Stimulated activated memory B cell treated with anti-CD40 and anti-IgM and Interleukin-4, amounts not matched to agents 10 μg/mL and 1 μg/mL and 100 μg/mL, for 72 hours (primary cell): Measurements from ENCODE around the gene NCOA7.
"Not testable (repeated sequence)": the region's sequence is repeated elsewhere in the genome, so short reads cannot be mapped to it uniquely, and the experiment has no call there.

Experiments used
- ATAC-seq: fragments of 150-1000 bp; cut with Tn5 transposase; 2 replicates; pipeline ENCODE4 v1.10.0; 2021
- H3K27ac Mint-ChIP-seq: one replicate; pipeline ENCODE4 v1.8.0; 2022; ENCODE audit warnings: mild to moderate bottlenecking, mixed read lengths
- H3K27me3 Mint-ChIP-seq: one replicate; pipeline ENCODE4 v1.8.0; 2022; ENCODE audit warnings: mixed read lengths
- H3K36me3 Mint-ChIP-seq: one replicate; pipeline ENCODE4 v1.8.0; 2022; ENCODE audit warnings: mixed read lengths
- H3K4me1 Mint-ChIP-seq: one replicate; pipeline ENCODE4 v1.8.0; 2022; ENCODE audit warnings: mixed read lengths
- H3K4me3 Mint-ChIP-seq: one replicate; pipeline ENCODE4 v1.8.0; 2022; ENCODE audit warnings: mild to moderate bottlenecking, moderate library complexity, mixed read lengths
- H3K9me3 Mint-ChIP-seq: one replicate; pipeline ENCODE4 v1.8.0; 2022; ENCODE audit warnings: mixed read lengths

Gene NCOA7

DNA sequence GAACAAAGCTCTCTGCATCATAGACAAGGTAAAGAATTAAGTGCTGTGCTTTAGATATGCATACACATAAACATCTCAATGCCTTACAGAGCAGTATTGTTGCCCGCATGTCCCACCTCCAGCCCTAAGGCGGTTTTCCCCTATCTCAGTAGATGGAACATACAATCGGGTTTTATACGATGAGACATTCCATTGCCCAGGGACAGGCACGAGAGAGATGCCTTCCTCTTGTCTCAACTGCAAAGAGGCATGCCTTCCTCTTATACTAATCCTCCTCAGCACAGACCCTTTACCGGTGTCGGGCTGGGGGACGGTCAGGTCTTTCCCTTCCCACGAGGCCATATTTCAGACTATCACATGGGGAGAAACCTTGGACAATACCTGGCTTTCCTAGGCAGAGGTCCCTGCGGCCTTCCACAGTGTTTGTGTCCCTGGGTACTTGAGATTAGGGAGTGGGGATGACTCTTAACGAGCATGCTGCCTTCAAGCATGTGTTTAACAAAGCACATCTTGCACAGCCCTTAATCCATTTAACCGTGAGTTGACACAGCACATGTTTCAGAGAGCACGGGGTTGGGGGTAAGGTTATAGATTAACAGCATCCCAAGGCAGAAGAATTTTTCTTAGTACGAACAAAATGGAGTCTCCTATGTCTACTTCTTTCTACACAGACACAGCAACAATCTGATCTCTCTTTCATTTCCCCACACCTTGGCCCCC, 14.5 kb upstream of the NCOA7 start:
- not testable (repeated sequence) for H3K4me1 Mint-ChIP-seq, H3K36me3 Mint-ChIP-seq, H3K4me3 Mint-ChIP-seq, ATAC-seq, H3K27ac Mint-ChIP-seq, H3K9me3 Mint-ChIP-seq, H3K27me3 Mint-ChIP-seq

DNA sequence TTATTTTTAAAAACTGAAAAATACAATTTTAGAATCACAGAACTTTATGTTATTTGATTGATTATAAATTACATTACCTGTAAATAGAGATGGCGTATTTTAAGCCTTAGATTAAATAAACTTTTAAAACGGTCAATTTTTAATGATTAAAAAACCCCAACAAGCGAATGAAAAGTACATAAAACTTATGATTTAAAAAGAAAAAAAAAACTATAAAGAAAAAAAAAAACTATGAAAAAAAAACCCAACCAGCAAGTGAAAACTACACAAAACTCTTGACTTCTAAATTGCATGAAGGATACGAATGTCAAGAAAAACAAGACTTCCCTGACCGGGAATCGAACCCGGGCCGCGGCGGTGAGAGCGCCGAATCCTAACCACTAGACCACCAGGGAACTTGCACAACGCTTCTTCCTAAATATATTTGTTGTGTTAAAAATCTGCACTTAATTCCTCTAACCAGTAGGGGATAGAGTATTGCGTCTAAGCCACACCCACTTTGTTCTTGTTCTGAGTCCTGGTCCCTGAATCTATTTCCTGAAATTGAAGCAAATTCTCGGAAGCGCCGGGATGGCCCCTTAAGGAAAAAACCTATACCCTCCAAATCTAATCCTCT, 10.7 kb upstream of the NCOA7 start:
- H3K27ac Mint-ChIP-seq = no peak overlapping the region
- ATAC-seq = peak; percentile 94
- no peaks in the 10 kb centered on the region for H3K9me3 Mint-ChIP-seq
- no peak overlapping the region for H3K4me3 Mint-ChIP-seq
- no peaks in the 10 kb centered on the region for H3K27me3 Mint-ChIP-seq
- no peaks in the 10 kb centered on the region for H3K36me3 Mint-ChIP-seq
- peaks cover 6% of the 10 kb centered on the region for H3K4me1 Mint-ChIP-seq

DNA sequence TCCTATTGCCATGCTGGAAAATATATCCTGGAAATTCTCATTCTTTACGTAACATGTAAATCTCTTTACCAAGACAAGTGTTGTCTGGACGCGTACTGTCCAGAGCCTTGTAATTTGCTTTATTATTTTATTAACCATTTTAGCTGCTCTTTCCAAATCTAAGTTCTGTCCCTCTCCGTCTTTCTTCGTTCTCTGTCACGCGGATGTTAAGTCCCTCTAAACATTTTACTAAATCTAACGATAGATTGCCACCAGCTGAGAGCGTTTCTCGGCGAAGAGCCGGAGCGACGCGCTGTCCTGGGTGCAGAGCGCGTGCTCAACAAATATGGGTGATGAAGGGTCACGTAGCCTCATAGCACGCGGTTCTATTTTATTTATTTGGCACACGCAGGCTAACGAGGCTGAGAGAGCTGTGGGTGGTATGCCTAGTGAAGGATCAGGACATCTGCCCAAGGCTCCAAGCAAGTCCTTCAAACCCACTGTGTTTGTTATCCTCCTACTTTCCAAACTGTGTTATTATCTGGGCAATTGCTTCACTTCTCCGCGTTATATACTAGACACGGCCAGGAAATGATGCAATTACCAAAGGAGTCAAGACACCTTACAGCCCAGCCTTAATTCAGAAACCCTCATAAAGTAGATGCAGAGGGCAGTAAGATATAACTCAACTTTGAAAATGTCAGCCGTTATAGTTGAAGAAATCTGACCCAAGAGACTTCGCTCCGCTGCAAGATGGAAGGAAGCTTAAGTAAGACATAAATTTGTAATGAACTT, 10.0 kb upstream of the NCOA7 start:
- ATAC-seq = peak; percentile 92

DNA sequence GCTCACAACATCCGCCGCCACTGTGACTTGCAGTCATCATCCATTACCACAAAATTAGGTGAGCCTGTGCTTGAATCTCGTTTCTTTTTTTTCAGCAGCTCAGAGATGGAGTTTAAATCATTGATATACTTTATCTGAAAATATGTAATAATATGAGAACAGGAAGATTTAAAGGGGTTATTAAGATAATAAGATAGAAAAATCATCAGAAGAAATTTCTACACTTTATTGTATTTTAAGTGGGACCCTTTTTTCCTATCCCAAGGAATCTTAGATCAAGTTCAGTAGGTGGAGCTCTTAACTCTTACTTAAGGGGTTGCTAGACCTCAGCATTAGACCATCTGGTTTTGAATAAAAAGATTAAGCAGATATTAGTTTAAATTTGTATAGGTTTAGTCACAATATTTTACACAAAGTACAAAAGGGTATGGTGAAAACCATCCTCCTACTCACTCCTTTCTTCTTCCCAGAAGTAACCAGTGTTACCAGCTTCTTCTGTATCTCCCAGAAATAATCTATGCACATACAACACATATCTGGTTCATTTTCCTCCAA, 9.4 kb upstream of the NCOA7 start:
- Mint-ChIP-seq H3K27me3 (no peaks in the 10 kb centered on the region), H3K27ac (no peak overlapping the region), H3K4me3 (no peak overlapping the region), H3K9me3 (no peaks in the 10 kb centered on the region), H3K36me3 (no peaks in the 10 kb centered on the region), H3K4me1 (peaks cover 6% of the 10 kb centered on the region)
- peak; percentile 58 for ATAC-seq

More for the DNA sequence above, 10.0 kb upstream of the NCOA7 start:
- Mint-ChIP-seq H3K36me3 (no peaks in the 10 kb centered on the region), H3K4me1 (peaks cover 6% of the 10 kb centered on the region), H3K27ac (no peak overlapping the region), H3K9me3 (no peaks in the 10 kb centered on the region), H3K4me3 (no peak overlapping the region), H3K27me3 (no peaks in the 10 kb centered on the region)

DNA sequence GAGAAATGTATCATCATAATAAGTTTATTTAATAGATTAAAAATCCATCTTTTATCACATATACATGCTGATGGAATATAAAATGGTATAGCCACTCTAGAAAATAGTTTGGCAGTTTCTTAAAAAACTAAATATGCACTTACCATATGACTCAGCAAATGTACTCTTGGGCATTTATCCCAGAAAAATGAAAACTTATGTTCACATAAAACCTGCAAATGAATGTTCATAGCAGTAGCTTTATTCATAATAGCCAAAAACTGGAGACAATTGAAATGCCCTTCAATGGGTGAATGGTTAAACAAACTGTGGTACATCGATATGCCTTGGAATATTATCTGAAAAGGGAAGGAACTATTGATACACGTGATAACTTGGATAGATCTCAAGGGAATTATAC, 6.4 kb upstream of the NCOA7 start:
- no peak overlapping the region for H3K27ac Mint-ChIP-seq
- H3K9me3 Mint-ChIP-seq = no peaks in the 10 kb centered on the region
- H3K36me3 Mint-ChIP-seq = no peaks in the 10 kb centered on the region
- no peak overlapping the region for H3K4me3 Mint-ChIP-seq
- peaks cover 15% of the 10 kb centered on the region for H3K4me1 Mint-ChIP-seq
- no peaks in the 10 kb centered on the region for H3K27me3 Mint-ChIP-seq
- no peak for ATAC-seq

DNA sequence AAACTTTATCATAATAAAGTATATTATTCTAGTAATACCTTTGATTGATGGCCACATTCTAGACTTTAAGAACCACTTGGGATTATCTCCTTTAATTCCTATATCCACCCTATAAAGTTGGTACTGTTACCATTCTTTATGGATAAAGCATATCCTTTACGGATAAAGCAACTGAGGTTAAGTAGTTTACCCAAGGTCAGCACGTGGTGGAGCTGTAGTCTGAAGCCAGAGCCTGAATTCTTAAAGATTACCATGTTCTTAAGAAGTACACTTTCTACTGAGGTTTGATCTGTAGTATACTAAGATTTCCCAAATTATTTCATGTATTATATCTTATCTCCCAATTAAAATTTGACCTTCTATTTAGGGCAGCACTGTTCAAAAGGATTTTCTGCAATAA, 3.0 kb upstream of the NCOA7 start:
- Mint-ChIP-seq H3K4me1 (peaks cover 33% of the 10 kb centered on the region), H3K9me3 (no peaks in the 10 kb centered on the region), H3K36me3 (no peaks in the 10 kb centered on the region), H3K27me3 (no peaks in the 10 kb centered on the region), H3K27ac (no peak overlapping the region), H3K4me3 (no peak overlapping the region)
- ATAC-seq = no peak

DNA sequence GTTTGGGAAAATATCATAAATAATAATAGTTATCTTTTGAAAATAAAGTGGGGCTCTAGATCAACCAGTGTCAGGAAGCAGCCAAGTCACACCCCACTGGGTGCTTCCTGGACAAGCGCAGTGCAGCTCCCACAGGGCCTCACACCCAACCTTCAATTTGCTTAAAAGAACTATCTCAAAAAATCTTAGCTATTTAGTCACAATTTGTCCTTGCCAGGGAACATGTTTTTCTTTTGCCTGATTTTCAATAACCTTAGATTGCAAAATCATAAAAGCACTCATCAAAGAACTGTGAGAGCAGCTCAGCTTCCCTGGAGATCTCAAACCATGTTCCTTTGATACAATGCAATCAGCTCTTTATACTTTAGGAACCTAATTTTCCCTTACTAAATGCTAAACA, 1.6 kb upstream of the NCOA7 start:
- no peak for ATAC-seq
- H3K27ac Mint-ChIP-seq = peak overlapping the region; percentile 92
- no peaks in the 10 kb centered on the region for H3K36me3 Mint-ChIP-seq
- peak overlapping the region; percentile 82 for H3K4me3 Mint-ChIP-seq
- no peaks in the 10 kb centered on the region for H3K27me3 Mint-ChIP-seq
- peaks cover 47% of the 10 kb centered on the region for H3K4me1 Mint-ChIP-seq
- H3K9me3 Mint-ChIP-seq = no peaks in the 10 kb centered on the region

DNA sequence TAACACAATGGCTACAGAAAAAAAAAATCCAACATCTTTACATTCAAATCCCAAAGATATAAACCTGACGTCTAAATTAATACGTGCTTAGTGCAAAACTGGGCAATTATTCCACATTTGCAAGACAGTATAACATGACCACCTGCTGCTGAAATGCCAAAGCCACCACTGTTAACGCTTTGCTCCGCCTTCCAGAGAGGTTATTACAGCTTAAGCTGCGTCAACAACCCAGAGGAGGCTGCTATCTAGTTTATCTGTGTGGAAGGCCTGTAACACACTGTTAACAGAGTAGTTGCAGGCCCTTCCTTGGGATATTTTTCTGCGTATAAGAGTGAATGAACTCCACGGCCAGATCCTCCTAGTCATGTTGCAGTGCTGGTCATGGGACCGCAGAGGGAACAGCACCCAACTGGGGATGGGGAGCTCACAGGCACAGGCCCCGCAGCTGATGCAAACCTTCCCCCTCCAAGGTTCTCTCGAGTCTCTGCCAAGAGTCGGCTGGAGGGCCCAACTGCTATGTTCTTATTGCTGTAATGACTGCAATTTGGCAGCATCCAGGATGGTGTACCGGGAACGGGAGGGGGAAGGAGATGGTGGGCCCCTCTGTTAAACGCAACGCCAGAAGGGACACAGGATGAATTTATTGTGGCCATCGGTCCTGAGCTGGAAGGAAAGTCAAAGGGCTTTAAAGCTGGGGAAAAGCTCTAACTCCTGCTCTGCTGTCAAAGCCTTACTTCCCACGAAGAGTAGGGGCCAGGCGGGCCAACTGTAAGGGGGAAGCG, 993 bp upstream of the NCOA7 start:
- peak overlapping the region; percentile 82 for H3K4me3 Mint-ChIP-seq
- no peaks in the 10 kb centered on the region for H3K9me3 Mint-ChIP-seq
- peak; percentile 35 for ATAC-seq
- peaks cover 47% of the 10 kb centered on the region for H3K4me1 Mint-ChIP-seq
- H3K27ac Mint-ChIP-seq = peak overlapping the region; percentile 92
- no peaks in the 10 kb centered on the region for H3K27me3 Mint-ChIP-seq
- H3K36me3 Mint-ChIP-seq = no peaks in the 10 kb centered on the region

DNA sequence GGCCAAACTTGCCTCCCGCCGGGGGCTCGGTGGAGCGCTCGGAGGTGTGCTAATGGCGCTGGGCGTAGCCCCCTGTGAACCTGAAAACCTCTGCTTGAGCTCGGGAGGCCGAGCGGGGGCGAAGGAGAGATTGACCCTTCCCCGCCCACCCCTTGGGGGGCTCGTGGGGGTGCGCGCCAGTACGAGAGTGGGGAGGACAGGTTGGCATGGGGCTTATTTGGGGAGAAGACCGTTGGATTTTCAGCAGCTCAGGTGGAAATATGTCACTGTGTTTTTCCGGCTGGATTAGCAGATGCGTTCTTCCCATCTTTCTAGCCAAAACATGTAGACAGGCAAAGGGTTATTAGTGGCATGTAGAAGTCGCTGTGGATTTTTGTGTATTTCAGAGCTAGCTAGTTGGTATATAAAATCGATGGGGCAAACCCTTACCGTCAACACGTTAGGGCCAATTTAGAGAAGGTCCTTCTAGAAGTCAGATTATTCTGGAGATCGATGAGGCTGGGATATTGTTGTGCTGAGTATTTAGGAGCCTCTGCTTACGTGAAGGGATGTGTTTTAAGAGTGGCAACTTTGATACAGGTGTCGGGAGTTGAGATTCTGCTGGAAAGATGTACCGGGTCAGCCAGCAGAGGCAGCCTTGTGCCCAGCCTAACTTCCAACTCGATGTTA, 525 bp downstream of the NCOA7 start:
- Mint-ChIP-seq H3K27ac (peak overlapping the region; percentile 92), H3K27me3 (no peaks in the 10 kb centered on the region), H3K9me3 (no peaks in the 10 kb centered on the region), H3K4me3 (peak overlapping the region; percentile 90), H3K36me3 (no peaks in the 10 kb centered on the region), H3K4me1 (peaks cover 54% of the 10 kb centered on the region)
- ATAC-seq = peak; percentile 56

DNA sequence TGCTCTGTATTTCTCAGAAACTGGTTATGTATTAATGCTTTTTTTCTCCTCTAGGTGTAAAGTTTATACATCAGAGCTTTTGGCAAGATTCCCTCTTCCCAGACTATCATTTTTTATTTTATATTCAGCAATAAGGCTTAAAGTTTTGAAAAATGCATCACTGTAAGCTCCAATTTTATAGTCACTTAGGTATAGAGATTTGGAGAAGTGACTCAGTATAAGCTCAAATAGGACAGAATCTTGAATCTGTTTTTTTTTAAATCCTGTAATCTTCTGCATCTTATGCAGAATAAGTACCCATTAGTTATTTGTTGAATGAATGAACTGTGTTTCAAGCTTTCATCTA, 1.0 kb downstream of the NCOA7 start:
- peak overlapping the region; percentile 92 for H3K27ac Mint-ChIP-seq
- no peak for ATAC-seq
- H3K4me3 Mint-ChIP-seq = peak overlapping the region; percentile 90
- H3K27me3 Mint-ChIP-seq = no peaks in the 10 kb centered on the region
- H3K36me3 Mint-ChIP-seq = no peaks in the 10 kb centered on the region
- H3K9me3 Mint-ChIP-seq = no peaks in the 10 kb centered on the region
- H3K4me1 Mint-ChIP-seq = peaks cover 55% of the 10 kb centered on the region

DNA sequence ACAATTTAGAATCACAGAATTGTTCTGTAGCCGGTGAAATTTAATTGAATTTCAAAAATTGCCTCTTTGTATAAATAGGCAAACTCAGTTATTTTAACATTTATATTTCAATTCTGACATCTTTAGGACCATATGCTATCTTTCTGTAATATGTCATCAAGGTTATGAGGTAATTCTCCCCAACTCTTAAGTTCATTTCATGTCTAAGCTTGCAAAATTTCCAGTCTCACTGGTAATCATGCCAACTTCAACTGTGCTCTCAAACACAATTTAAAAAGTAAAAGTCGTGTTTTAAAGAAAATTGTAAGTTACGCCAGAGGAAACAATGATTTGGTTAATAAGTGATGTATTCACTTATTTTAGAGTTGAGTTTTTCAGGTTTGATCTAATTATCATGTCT, 1.4 kb downstream of the NCOA7 start:
- no peak for ATAC-seq
- Mint-ChIP-seq H3K9me3 (no peaks in the 10 kb centered on the region), H3K4me1 (peaks cover 59% of the 10 kb centered on the region), H3K27me3 (no peaks in the 10 kb centered on the region), H3K27ac (no peak overlapping the region), H3K4me3 (no peak overlapping the region), H3K36me3 (no peaks in the 10 kb centered on the region)

DNA sequence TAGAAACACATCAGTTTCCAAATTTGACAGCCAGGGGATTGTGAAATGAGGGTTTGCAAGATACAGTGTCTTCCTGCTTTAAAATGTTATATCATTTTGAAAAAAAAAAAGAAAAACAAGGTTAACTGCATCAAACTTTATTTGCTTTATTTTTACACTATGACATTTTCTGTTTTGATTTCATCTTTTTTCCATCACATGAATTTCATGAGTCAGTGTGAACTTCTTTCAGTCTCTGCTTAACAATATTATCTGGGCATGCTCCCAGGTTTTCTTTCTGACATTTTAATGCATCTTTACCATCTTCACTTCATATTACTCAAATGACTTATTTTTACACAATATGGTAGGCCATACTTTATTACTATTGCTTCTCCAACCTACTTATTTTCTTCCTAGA, 1.9 kb downstream of the NCOA7 start:
- Mint-ChIP-seq H3K27ac (no peak overlapping the region), H3K36me3 (no peaks in the 10 kb centered on the region), H3K4me1 (peaks cover 64% of the 10 kb centered on the region), H3K27me3 (no peaks in the 10 kb centered on the region), H3K4me3 (no peak overlapping the region), H3K9me3 (no peaks in the 10 kb centered on the region)
- ATAC-seq = no peak

DNA sequence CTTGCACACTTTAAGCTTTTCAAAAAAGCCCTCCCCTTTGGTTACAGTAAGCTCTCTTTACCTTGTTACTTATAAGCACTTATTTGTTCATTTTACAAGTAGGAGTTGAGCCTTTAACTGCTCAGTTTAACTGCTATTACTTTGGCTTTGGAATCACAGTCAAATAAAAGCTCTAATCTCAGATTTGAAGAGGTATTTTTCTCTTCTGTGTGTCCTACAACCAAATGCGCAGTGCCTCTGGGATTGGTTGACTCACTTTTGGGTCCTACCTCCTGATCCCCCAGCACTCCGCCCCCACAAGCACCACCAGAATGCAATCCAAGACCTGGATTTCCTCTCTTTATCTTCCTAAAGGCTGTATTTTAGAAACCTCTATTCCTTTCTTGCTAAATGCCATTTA, 2.5 kb downstream of the NCOA7 start:
- Mint-ChIP-seq H3K27me3 (no peaks in the 10 kb centered on the region), H3K4me3 (peak overlapping the region; percentile 23), H3K36me3 (no peaks in the 10 kb centered on the region), H3K4me1 (peaks cover 65% of the 10 kb centered on the region), H3K9me3 (no peaks in the 10 kb centered on the region), H3K27ac (peak overlapping the region; percentile 49)
- no peak for ATAC-seq

DNA sequence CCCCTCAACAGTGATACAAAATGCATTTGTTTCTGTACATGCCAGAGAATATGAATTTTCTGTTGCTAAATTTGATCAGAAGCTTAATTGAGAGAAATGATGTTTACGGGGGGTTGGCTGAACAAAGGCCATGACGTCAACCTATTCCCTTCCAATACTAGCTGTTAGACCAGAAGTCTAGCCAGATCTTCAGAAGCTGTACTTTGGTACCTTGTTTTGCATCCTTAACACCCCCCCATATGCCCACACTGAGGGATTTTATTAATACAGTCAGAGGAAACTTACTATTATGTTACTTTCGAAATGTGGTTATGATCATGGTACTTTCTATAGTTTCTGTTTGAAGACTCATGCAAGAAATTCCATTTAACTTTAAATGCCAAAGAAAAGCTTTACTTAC, 3.1 kb downstream of the NCOA7 start:
- no peaks in the 10 kb centered on the region for H3K9me3 Mint-ChIP-seq
- no peaks in the 10 kb centered on the region for H3K27me3 Mint-ChIP-seq
- peaks cover 66% of the 10 kb centered on the region for H3K4me1 Mint-ChIP-seq
- no peak overlapping the region for H3K4me3 Mint-ChIP-seq
- H3K27ac Mint-ChIP-seq = peak overlapping the region; percentile 49
- H3K36me3 Mint-ChIP-seq = no peaks in the 10 kb centered on the region
- ATAC-seq = no peak
